Stimulated activated CD8-positive, alpha-beta memory T cell treated with anti-CD3 and anti-CD28 coated beads, Interleukin-15, amount 100 ng/mL, for 48 hours (primary cell): ENCODE results near the gene CEP19.
"Not testable (repeated sequence)": the region's sequence is repeated elsewhere in the genome, so short reads cannot be mapped to it uniquely, and the experiment has no call there.

ENCODE experiments used
- DNase-seq, 2 donors: peaks; one replicate each; pipeline ENCODE4 v3.0.0-alpha.2; 2020; ENCODE audit warnings: low read depth in 2 of 2

CEP19 gene

GRCh38 chr3:196711838-196712513 is at the start of gene CEP19, which contains the start of gene PIGX:
TSS of gene CEP19 (minus strand) at chr3:196712250. CDS start at chr3:196708657, 3,593 bp downstream.
TSS of gene PIGX (plus strand) at chr3:196712377.
- peak; percentile 85 to 88 for DNase-seq

DNA sequence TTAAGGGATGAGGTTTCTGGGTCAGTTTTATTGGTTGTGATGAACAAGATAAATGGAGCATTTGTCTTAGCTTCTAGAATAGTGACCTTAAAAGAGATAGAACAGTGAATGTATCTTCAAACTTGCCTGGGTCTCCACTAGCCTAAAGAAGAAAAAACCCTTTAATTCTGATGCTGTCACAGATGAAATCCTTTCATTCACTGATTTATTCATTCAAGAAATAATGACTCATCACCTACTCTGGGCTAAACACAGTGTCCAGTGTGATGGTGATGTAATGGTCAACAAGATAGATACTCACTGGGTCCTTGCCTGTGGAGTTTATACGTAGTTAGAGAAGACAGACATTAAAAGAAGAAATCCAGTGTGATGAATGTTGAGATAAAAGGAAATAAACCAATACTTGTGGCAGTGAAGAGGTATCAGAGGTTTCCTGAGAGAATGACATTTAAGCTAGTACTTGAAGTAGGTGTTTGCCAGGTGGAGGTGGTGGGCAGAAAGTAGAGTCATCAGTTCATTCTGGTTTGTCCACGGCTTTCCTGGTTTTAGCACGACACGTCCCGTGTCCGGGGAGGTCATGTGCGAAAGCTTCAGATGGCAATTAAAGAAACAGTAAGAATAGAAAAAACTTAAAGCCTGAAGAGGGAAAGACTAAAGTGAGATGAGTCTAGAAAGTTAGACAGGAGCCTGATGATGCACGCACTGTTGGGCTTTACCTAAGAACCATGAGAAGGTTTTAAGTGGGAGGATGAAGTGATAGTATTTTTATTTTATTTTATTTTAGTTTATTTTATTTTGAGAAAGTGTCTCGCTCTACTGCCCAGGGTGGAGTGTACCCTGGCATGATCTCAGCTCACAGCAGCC is 46.1 kb upstream of the CEP19 start:
- no peak for DNase-seq

DNA sequence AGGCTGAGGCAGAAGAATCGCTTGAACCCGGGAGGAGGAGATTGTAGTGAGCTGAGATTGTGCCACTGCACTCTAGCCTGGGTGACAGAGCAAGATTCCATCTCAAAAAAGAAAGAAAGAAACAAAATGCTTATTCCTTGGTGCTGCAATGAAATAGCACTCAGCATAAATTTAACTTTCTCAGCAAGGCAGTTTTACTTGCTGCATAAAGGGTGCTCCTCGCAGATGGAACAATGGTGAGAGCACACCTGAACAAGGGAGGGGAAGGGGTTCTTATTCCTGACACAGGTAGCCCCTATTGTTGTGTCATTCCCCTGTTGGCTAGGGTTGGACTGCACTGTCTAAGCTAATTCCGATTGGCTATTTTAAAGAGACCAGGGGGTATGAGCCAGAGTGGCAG is 44.7 kb upstream of the CEP19 start:
- no peak for DNase-seq

GRCh38 chr3:196754091-196754981 is 42.3 kb upstream of the CEP19 start:
- DNase-seq = no peak

DNA sequence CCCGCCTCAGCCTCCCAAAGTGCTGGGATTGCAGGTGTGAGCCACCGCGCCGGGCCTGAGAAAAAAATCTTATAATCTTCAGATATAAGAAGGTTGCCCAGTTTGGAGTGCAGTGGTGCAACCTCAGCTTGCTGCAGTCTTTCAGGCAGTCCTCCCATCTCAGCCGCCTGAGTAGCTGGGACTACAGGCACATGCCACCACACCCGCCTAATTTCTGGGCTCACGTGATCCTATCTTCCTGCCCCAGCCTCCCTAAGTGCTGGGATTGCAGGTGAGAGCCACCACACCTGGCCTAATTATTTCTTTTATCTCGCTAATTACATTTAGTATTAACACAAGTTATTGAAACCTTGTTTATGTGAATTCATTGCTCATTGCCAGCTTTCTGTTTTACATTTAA is 41.2 kb upstream of the CEP19 start:
- DNase-seq = no peak

GRCh38 chr3:196749125-196749524 is 37.1 kb upstream of the CEP19 start:
- no peak for DNase-seq

DNA sequence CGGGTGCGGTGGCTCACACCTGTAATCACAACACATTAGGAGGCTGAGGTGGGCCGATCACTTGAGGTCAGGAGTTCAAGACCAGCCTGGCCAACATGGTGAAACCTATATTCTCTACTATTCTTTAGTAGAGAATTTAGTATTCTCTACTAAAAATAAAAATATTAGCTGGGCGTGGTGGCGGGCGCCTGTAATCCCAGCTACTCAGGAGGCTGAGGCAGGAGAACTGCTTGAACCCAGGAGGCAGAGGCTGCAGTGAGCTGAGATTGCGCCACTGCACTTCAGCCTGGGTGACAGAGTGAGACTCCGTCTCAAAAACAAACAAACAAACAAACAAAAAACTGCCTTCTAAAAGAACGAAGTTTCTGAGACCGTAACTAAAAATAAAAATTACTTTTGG is 31.5 kb upstream of the CEP19 start:
- DNase-seq = not testable (repeated sequence)

GRCh38 chr3:196741249-196741889 is 29.3 kb upstream of the CEP19 start:
- no peak for DNase-seq

- DNase-seq = peak in 1 of 2 donors; percentile 8
Measured at GRCh38 chr3:196740481-196741248, 28.6 kb upstream of the CEP19 start.

DNA sequence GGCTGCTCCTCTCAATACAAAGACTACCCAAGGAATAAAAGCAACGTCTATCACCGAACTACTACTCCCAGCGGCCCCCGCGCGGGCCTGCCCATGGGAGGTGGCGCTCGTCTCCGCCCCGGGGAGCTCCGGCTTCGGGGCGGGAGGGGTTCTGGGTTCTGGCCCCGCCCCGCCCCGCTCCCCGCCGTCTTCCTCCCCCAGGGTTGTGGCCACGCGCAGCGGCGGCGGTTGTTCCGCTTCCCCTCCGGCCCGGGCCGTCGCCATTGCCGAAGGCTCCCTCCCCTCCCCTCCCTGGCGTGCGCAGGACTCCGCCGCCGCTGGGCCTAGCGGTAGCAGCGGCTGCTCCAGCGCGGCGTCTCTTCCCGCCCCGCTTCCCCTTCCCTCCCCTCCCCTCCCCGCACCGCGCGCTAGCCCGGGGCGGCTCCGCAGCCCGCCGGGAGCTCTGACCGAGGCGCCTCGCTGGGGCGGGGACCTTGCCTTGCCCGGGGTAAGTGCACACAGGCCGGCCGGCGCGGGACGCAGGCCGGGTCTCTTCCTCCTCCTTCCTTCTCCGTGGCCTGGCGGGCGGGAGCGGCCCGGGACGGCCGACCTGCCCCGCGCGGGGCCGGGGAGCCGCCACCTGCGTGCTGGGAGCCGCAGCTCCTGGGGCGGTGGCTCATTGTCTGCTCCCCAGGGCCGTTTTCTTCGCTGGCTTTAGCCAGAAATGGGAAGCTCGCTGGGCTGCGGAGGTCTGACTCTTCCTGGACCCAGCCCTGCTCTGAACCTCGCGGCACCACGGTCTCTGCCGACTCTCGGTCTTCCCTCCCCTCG is 27.8 kb upstream of the CEP19 start, which contains the start of gene PAK2:
Gene PAK2, plus strand, starts transcription at position 187 of the 810 bp plus-strand sequence. CDS start 42,790 bp downstream, outside the sequence.
- peak; percentile 85 to 89 for DNase-seq

DNA sequence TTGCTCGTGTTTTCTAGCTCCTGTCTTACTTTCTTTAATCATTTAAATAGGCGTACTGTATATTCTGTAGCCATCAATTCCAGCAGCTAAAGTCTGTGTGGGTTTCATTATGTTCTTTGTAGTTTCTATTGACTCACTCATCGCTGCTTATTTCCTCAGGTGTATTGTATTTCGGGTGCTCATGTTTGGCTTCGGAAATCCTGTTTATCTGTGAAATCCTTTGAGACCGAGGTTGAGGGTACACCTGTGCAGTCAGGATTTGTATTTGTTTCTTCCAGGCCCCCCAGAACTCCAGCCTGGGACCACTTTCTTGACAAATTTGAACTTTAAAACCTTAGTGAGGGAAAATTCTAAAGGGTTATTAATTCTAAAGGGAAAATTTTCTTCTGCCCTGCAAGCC is 25.6 kb upstream of the CEP19 start:
- DNase-seq = no peak

GRCh38 chr3:196736670-196737374 is 24.8 kb upstream of the CEP19 start:
- no peak for DNase-seq

- no peak for DNase-seq
Measured at GRCh38 chr3:196735751-196736150, 23.7 kb upstream of the CEP19 start.

- DNase-seq = peak in 1 of 2 donors; percentile 8
Measured at GRCh38 chr3:196726788-196727675, 15.0 kb upstream of the CEP19 start.

GRCh38 chr3:196721097-196721496 is 9.0 kb upstream of the CEP19 start:
- no peak for DNase-seq

DNA sequence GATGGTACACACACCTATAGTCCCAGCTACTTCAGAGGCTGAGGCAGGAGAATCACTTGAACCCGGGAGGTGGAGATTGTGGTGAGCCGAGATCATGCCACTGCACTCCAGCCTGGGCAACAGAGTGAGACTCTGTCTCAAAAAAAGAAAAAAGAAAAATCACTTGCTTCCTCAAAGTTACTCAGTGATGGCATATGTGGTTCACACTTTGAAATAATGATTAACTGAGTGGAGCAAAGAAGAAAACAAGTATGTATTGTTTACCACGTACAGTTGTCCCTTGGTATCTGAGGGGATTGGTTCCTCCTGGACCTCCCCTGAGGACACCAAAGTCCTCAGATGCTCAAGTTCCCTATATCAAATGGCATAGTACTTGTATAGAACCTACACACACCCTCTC is 5.1 kb upstream of the CEP19 start:
- not testable (repeated sequence) for DNase-seq

DNA sequence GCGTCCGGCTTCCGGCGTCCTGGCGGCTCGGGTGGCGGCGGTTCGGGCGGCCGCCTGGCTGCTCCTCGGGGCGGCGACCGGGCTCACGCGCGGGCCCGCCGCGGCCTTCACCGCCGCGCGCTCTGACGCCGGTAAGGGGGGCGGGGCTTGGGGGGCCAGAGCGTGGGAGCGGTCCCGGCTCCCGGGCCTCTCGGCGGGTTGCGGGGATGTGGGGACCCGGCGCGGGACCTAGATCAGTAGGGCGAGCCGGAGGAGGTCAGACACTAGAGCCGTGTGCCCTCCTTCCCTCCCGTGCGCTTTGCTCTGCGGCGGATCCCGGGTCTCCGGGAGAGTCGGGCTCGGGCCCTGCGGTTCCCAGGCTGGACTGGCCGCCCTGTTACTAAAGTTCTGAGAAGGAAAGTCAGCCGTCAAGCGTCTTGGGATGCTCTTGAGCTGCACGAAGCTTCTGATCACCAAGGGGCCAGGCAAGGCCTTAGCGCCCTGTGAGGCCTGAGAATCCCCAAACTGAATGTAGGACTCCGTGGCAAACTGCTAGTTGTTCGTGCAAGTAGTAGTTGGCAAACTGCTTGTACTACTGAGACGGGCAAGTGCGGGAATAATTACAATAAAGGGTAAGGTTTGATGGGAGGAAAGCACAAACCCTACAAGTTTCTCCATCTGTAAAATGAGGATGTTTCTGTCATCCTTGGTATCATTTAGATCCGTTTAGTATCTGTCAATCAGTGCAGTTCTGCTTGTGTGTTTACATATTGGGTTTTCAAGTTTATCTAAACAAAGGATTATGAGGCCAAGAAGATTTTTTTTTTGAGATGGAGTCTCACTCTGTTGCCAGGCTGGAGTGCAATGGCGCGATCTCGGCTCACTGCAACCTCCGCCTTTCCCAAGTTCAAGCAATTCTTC is 714 bp upstream of the CEP19 start:
- peak in 1 of 2 donors; percentile 57 for DNase-seq
